Thyroid gland (tissue), 4 donors: Measurements from ENCODE around the gene ARRDC4.

Experiments
- POLR2A ChIP-seq, 2 donors: fragments of 450-650 bp; IDR thresholded peaks; one replicate each; pipeline ENCODE4 v1.6.1; 2017; ENCODE audit warnings: antibody characterized with exemption in 2 of 2, mild to moderate bottlenecking in 2 of 2, moderate library complexity in 1 of 2
- TF ChIP-seq, protein P1 (sequence below), 6 experiments: fragments of 200-600 bp in 3 of 6; fragments of 450-650 bp in 3 of 6; sonication (generic) in 3 of 6; IDR thresholded peaks; one replicate each; pipeline ENCODE4 v1.5.1; 2016 to 2019; ENCODE audit warnings: antibody characterized with exemption in 6 of 6, mild to moderate bottlenecking in 2 of 6, inconsistent platforms in 1 of 6, moderate library complexity in 1 of 6

DNA sequence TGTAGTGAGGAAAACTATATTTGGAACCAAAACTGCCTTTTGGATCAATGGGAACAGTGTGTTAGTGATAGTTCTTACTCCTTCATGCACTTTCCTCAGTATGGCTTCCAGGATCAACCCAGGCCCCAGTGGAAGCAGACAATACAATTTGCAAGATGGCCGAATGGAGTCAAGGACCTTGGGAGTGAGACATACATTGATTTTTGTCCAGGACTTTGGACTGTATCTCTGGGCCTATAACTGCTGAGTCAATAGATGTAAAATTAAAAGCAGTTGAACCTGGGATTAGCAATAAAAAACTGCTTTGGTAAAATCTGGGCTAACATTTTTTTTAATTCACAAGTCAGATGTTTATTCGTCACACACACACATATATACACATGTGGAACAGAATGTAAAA lies 1.8 kb downstream of the ARRDC4 start:
- TF ChIP-seq, protein P1, sequence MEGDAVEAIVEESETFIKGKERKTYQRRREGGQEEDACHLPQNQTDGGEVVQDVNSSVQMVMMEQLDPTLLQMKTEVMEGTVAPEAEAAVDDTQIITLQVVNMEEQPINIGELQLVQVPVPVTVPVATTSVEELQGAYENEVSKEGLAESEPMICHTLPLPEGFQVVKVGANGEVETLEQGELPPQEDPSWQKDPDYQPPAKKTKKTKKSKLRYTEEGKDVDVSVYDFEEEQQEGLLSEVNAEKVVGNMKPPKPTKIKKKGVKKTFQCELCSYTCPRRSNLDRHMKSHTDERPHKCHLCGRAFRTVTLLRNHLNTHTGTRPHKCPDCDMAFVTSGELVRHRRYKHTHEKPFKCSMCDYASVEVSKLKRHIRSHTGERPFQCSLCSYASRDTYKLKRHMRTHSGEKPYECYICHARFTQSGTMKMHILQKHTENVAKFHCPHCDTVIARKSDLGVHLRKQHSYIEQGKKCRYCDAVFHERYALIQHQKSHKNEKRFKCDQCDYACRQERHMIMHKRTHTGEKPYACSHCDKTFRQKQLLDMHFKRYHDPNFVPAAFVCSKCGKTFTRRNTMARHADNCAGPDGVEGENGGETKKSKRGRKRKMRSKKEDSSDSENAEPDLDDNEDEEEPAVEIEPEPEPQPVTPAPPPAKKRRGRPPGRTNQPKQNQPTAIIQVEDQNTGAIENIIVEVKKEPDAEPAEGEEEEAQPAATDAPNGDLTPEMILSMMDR (IDR thresholded peaks at IDR 0.05): no peak
- no peak for TF ChIP-seq POLR2A (IDR thresholded peaks at IDR 0.05)
